Activated T-cell treated with anti-CD3 and anti-CD28 coated beads, Interleukin-2, amount 50 U/mL, for 24 hours (primary cell): Measurements from ENCODE around the gene HS3ST5.

Experiments used
- DNase-seq: peaks from one replicate; pipeline ENCODE4 v3.0.0-alpha.2; 2020
- H3K27ac Mint-ChIP-seq: 2 replicates; pipeline ENCODE4 v1.8.0; 2020; ENCODE audit warnings: mild to moderate bottlenecking, mixed read lengths
- H3K27me3 Mint-ChIP-seq: 2 replicates; pipeline ENCODE4 v1.8.0; 2020; ENCODE audit warnings: mixed read lengths
- H3K36me3 Mint-ChIP-seq: 2 replicates; pipeline ENCODE4 v1.8.0; 2020; ENCODE audit warnings: low read depth, mixed read lengths
- H3K4me1 Mint-ChIP-seq: 2 replicates; pipeline ENCODE4 v1.8.0; 2020; ENCODE audit warnings: low read depth, mixed read lengths
- H3K4me3 Mint-ChIP-seq: 2 replicates; pipeline ENCODE4 v1.8.0; 2020; ENCODE audit warnings: mild to moderate bottlenecking, moderate library complexity, mixed read lengths
- H3K9me3 Mint-ChIP-seq: 2 replicates; pipeline ENCODE4 v1.8.0; 2020; ENCODE audit warnings: mixed read lengths

The HS3ST5 gene

GRCh38 chr6:114304304-114304887 lies 38.4 kb downstream of the HS3ST5 start:
- Mint-ChIP-seq H3K4me1 (no peaks in the 10 kb centered on the region), H3K36me3 (no peaks in the 10 kb centered on the region), H3K4me3 (no peak overlapping the region), H3K9me3 (no peaks in the 10 kb centered on the region), H3K27me3 (no peaks in the 10 kb centered on the region), H3K27ac (no peak overlapping the region)
- no peak for DNase-seq

- no peaks in the 10 kb centered on the region for H3K27me3 Mint-ChIP-seq
- peaks cover 2% of the 10 kb centered on the region for H3K9me3 Mint-ChIP-seq
- no peaks in the 10 kb centered on the region for H3K36me3 Mint-ChIP-seq
- no peaks in the 10 kb centered on the region for H3K4me1 Mint-ChIP-seq
- H3K4me3 Mint-ChIP-seq = no peak overlapping the region
- H3K27ac Mint-ChIP-seq = no peak overlapping the region
- no peak for DNase-seq
These were observed 41.1 kb downstream of the HS3ST5 start for GRCh38 chr6:114301596-114302219.

- Mint-ChIP-seq H3K27me3 (peaks cover 2% of the 10 kb centered on the region), H3K9me3 (peaks cover 2% of the 10 kb centered on the region), H3K36me3 (no peaks in the 10 kb centered on the region)
These were observed 45.7 kb downstream of the HS3ST5 start for GRCh38 chr6:114297135-114297534.

GRCh38 chr6:114292431-114292830 lies 50.4 kb downstream of the HS3ST5 start:
- H3K9me3 Mint-ChIP-seq = no peaks in the 10 kb centered on the region
- H3K36me3 Mint-ChIP-seq = no peaks in the 10 kb centered on the region
- no peak overlapping the region for H3K4me3 Mint-ChIP-seq
- no peaks in the 10 kb centered on the region for H3K4me1 Mint-ChIP-seq
- peaks cover 2% of the 10 kb centered on the region for H3K27me3 Mint-ChIP-seq
- H3K27ac Mint-ChIP-seq = no peak overlapping the region
- no peak for DNase-seq

More at GRCh38 chr6:114297135-114297534, 45.7 kb downstream of the HS3ST5 start:
- H3K27ac Mint-ChIP-seq = no peak overlapping the region
- DNase-seq = no peak
- no peaks in the 10 kb centered on the region for H3K4me1 Mint-ChIP-seq
- H3K4me3 Mint-ChIP-seq = no peak overlapping the region

- DNase-seq = no peak
- no peak overlapping the region for H3K4me3 Mint-ChIP-seq
- H3K27me3 Mint-ChIP-seq = peaks cover 2% of the 10 kb centered on the region
- no peaks in the 10 kb centered on the region for H3K4me1 Mint-ChIP-seq
- no peaks in the 10 kb centered on the region for H3K9me3 Mint-ChIP-seq
- no peaks in the 10 kb centered on the region for H3K36me3 Mint-ChIP-seq
- no peak overlapping the region for H3K27ac Mint-ChIP-seq
These were observed 51.4 kb downstream of the HS3ST5 start for GRCh38 chr6:114291428-114291827.

GRCh38 chr6:114290864-114291263 lies 52.0 kb downstream of the HS3ST5 start:
- H3K4me1 Mint-ChIP-seq = no peaks in the 10 kb centered on the region
- no peaks in the 10 kb centered on the region for H3K36me3 Mint-ChIP-seq
- no peak for DNase-seq
- H3K9me3 Mint-ChIP-seq = no peaks in the 10 kb centered on the region
- no peak overlapping the region for H3K4me3 Mint-ChIP-seq
- H3K27me3 Mint-ChIP-seq = peaks cover 2% of the 10 kb centered on the region
- no peak overlapping the region for H3K27ac Mint-ChIP-seq

- Mint-ChIP-seq H3K4me1 (no peaks in the 10 kb centered on the region), H3K4me3 (no peak overlapping the region), H3K27me3 (no peaks in the 10 kb centered on the region), H3K27ac (no peak overlapping the region), H3K36me3 (no peaks in the 10 kb centered on the region), H3K9me3 (no peaks in the 10 kb centered on the region)
- DNase-seq = no peak
These were observed 53.9 kb downstream of the HS3ST5 start for GRCh38 chr6:114288701-114289495.

- Mint-ChIP-seq H3K27me3 (peaks cover 2% of the 10 kb centered on the region), H3K4me3 (no peak overlapping the region), H3K27ac (no peak overlapping the region), H3K9me3 (no peaks in the 10 kb centered on the region), H3K4me1 (no peaks in the 10 kb centered on the region), H3K36me3 (no peaks in the 10 kb centered on the region)
- DNase-seq = no peak
These were observed 55.4 kb downstream of the HS3ST5 start for GRCh38 chr6:114287461-114287860.

GRCh38 chr6:114286211-114286610 lies 56.6 kb downstream of the HS3ST5 start:
- DNase-seq = no peak
- Mint-ChIP-seq H3K27me3 (peaks cover 8% of the 10 kb centered on the region), H3K36me3 (no peaks in the 10 kb centered on the region), H3K9me3 (no peaks in the 10 kb centered on the region), H3K27ac (no peak overlapping the region), H3K4me1 (no peaks in the 10 kb centered on the region), H3K4me3 (no peak overlapping the region)

GRCh38 chr6:114284281-114284680 lies 58.5 kb downstream of the HS3ST5 start:
- H3K4me3 Mint-ChIP-seq = no peak overlapping the region
- peaks cover 15% of the 10 kb centered on the region for H3K27me3 Mint-ChIP-seq
- no peaks in the 10 kb centered on the region for H3K9me3 Mint-ChIP-seq
- H3K36me3 Mint-ChIP-seq = no peaks in the 10 kb centered on the region
- H3K4me1 Mint-ChIP-seq = no peaks in the 10 kb centered on the region
- DNase-seq = no peak
- no peak overlapping the region for H3K27ac Mint-ChIP-seq

- Mint-ChIP-seq H3K4me1 (no peaks in the 10 kb centered on the region), H3K27me3 (peaks cover 15% of the 10 kb centered on the region), H3K36me3 (no peaks in the 10 kb centered on the region), H3K4me3 (no peak overlapping the region), H3K27ac (no peak overlapping the region), H3K9me3 (no peaks in the 10 kb centered on the region)
- no peak for DNase-seq
These were observed 60.5 kb downstream of the HS3ST5 start for GRCh38 chr6:114282292-114282691.

- Mint-ChIP-seq H3K4me1 (no peaks in the 10 kb centered on the region), H3K27ac (no peak overlapping the region), H3K4me3 (no peak overlapping the region), H3K36me3 (no peaks in the 10 kb centered on the region), H3K9me3 (no peaks in the 10 kb centered on the region), H3K27me3 (peaks cover 15% of the 10 kb centered on the region)
- DNase-seq = no peak
These were observed 61.3 kb downstream of the HS3ST5 start for GRCh38 chr6:114281496-114281895.

- H3K36me3 Mint-ChIP-seq = no peaks in the 10 kb centered on the region
- H3K4me1 Mint-ChIP-seq = no peaks in the 10 kb centered on the region
- H3K27me3 Mint-ChIP-seq = peaks cover 15% of the 10 kb centered on the region
These were observed 62.4 kb downstream of the HS3ST5 start for GRCh38 chr6:114280239-114280982.

GRCh38 chr6:114277220-114277619 lies 65.6 kb downstream of the HS3ST5 start:
- DNase-seq = no peak
- H3K27me3 Mint-ChIP-seq = peaks cover 12% of the 10 kb centered on the region
- H3K4me1 Mint-ChIP-seq = no peaks in the 10 kb centered on the region
- no peaks in the 10 kb centered on the region for H3K36me3 Mint-ChIP-seq
- H3K9me3 Mint-ChIP-seq = no peaks in the 10 kb centered on the region
- no peak overlapping the region for H3K4me3 Mint-ChIP-seq
- no peak overlapping the region for H3K27ac Mint-ChIP-seq

More at GRCh38 chr6:114280239-114280982, 62.4 kb downstream of the HS3ST5 start:
- no peak overlapping the region for H3K27ac Mint-ChIP-seq
- H3K4me3 Mint-ChIP-seq = no peak overlapping the region
- DNase-seq = no peak
- no peaks in the 10 kb centered on the region for H3K9me3 Mint-ChIP-seq
